H9 (cell line): ENCODE measurements around the gene KRTDAP. TPM values are rescaled to one million over a fixed set of nuclear protein-coding genes. Genes with fewer than 3 reads are reported as not detected.

Experiments
- DNase-seq: peaks from one replicate; pipeline ENCODE4 v3.0.0-alpha.2; 2017
- H2AFZ ChIP-seq: one replicate; pipeline ENCODE4 v1.6.1; 2013; ENCODE audit warnings: mild to moderate bottlenecking, low read length, control low read depth, moderate library complexity
- H2AK5ac ChIP-seq: 2 replicates; pipeline ENCODE4 v1.6.1; 2013; ENCODE audit warnings: low read length, control low read depth, mixed read lengths; ENCODE audit not compliant: insufficient read length
- H2BK120ac ChIP-seq: one replicate; pipeline ENCODE4 v1.6.1; 2013; ENCODE audit warnings: low read depth, mild to moderate bottlenecking, low read length, control low read depth, inconsistent platforms; ENCODE audit not compliant: poor library complexity, severe bottlenecking
- H2BK12ac ChIP-seq: 2 replicates; pipeline ENCODE4 v1.6.1; 2013; ENCODE audit warnings: low read length, control low read depth, mixed read lengths, low read depth; ENCODE audit not compliant: insufficient read length
- H2BK15ac ChIP-seq: 2 replicates; pipeline ENCODE4 v1.6.1; 2013; ENCODE audit warnings: low read depth, low read length, control low read depth
- H2BK20ac ChIP-seq: one replicate; pipeline ENCODE4 v1.6.1; 2013; ENCODE audit warnings: low read depth, mild to moderate bottlenecking, low read length, control low read depth, inconsistent platforms; ENCODE audit not compliant: poor library complexity, severe bottlenecking
- H2BK5ac ChIP-seq: 2 replicates; pipeline ENCODE4 v1.6.1; 2013; ENCODE audit warnings: low read length, control low read depth, mixed read lengths; ENCODE audit not compliant: insufficient read length
- H3K14ac ChIP-seq: 2 replicates; pipeline ENCODE4 v1.6.1; 2013; ENCODE audit warnings: low read length, control low read depth; ENCODE audit not compliant: insufficient read depth
- H3K18ac ChIP-seq: 2 replicates; pipeline ENCODE4 v1.6.1; 2013; ENCODE audit warnings: low read depth, mild to moderate bottlenecking, mixed read lengths, low read length, control low read depth; ENCODE audit not compliant: insufficient read length
- H3K23ac ChIP-seq: 2 replicates; pipeline ENCODE4 v1.6.1; 2013; ENCODE audit warnings: low read length, control low read depth, mixed read lengths, low read depth; ENCODE audit not compliant: insufficient read length
- H3K23me2 ChIP-seq: 2 replicates; pipeline ENCODE4 v1.6.1; 2013; ENCODE audit warnings: low read depth, mild to moderate bottlenecking, mixed read lengths, low read length, control low read depth; ENCODE audit not compliant: insufficient read length, poor library complexity, severe bottlenecking
- H3K27ac ChIP-seq: 2 replicates; pipeline ENCODE4 v1.5.1; 2013; ENCODE audit warnings: low read length, control low read depth, mixed read lengths, low read depth; ENCODE audit not compliant: insufficient read length
- H3K27me3 ChIP-seq: 2 replicates; pipeline ENCODE4 v1.6.1; 2013; ENCODE audit warnings: low read length, control low read depth, inconsistent platforms; ENCODE audit not compliant: insufficient read depth
- H3K4ac ChIP-seq: 2 replicates; pipeline ENCODE4 v1.6.1; 2013; ENCODE audit warnings: low read depth, mild to moderate bottlenecking, control low read depth, inconsistent platforms, low read length, moderate library complexity
- H3K4me1 ChIP-seq: 2 replicates; pipeline ENCODE4 v1.6.1; 2013; ENCODE audit warnings: low read length, control low read depth, inconsistent platforms; ENCODE audit not compliant: insufficient read depth
- H3K4me2 ChIP-seq: 2 replicates; pipeline ENCODE4 v1.6.1; 2013; ENCODE audit warnings: low read length, control low read depth, mixed read lengths; ENCODE audit not compliant: insufficient read length, insufficient read depth
- H3K56ac ChIP-seq: 2 replicates; pipeline ENCODE4 v1.6.1; 2013; ENCODE audit warnings: low read depth, mild to moderate bottlenecking, mixed read lengths, low read length, control low read depth; ENCODE audit not compliant: insufficient read length
- H3K79me1 ChIP-seq: 2 replicates; pipeline ENCODE4 v1.6.1; 2013; ENCODE audit warnings: low read depth, mild to moderate bottlenecking, moderate library complexity, low read length, control low read depth, inconsistent platforms; ENCODE audit not compliant: insufficient read depth, poor library complexity, severe bottlenecking
- H3K79me2 ChIP-seq: 2 replicates; pipeline ENCODE4 v1.6.1; 2013; ENCODE audit warnings: low read length, control low read depth, inconsistent platforms; ENCODE audit not compliant: insufficient read depth
- H3K9ac ChIP-seq: 2 replicates; pipeline ENCODE4 v1.6.1; 2013; ENCODE audit warnings: low read length, control low read depth, mixed read lengths; ENCODE audit not compliant: insufficient read length; ENCODE audit errors: extremely low read depth
- H3K9me3 ChIP-seq: one replicate; pipeline ENCODE4 v1.6.1; 2013; ENCODE audit warnings: low read depth, low read length, inconsistent platforms; ENCODE audit not compliant: control insufficient read depth
- H3T11ph ChIP-seq: one replicate; pipeline ENCODE4 v1.6.1; 2013; ENCODE audit warnings: mild to moderate bottlenecking, low read length, control low read depth, inconsistent platforms
- H4K20me1 ChIP-seq: one replicate; pipeline ENCODE4 v1.6.1; 2013; ENCODE audit not compliant: control insufficient read depth, insufficient read length, insufficient read depth
- H4K5ac ChIP-seq: 2 replicates; pipeline ENCODE4 v1.6.1; 2013; ENCODE audit warnings: low read depth, mild to moderate bottlenecking, mixed read lengths, low read length, control low read depth; ENCODE audit not compliant: insufficient read length
- H4K8ac ChIP-seq: replicated peaks from 2 replicates; pipeline ENCODE4 v1.6.1; 2013; ENCODE audit warnings: low read length, control low read depth, mixed read lengths, low read depth; ENCODE audit not compliant: insufficient read length
- H4K91ac ChIP-seq: 2 replicates; pipeline ENCODE4 v1.6.1; 2013; ENCODE audit warnings: low read depth, mild to moderate bottlenecking, moderate library complexity, mixed read lengths, low read length, control low read depth; ENCODE audit not compliant: insufficient read length
- H3K27ac Mint-ChIP-seq, 3 experiments: 2 replicates in 2 of 3; 3 replicates in 1 of 3; pipeline ENCODE4 v1.8.0; 2020 to 2021; ENCODE audit warnings: mixed read lengths in 3 of 3, mild to moderate bottlenecking in 1 of 3, moderate library complexity in 1 of 3
- H3K27me3 Mint-ChIP-seq: 2 replicates; pipeline ENCODE4 v1.8.0; 2021; ENCODE audit warnings: low read depth, mild to moderate bottlenecking, moderate library complexity, mixed read lengths
- H3K36me3 Mint-ChIP-seq, 3 experiments: 2 replicates in 2 of 3; 3 replicates in 1 of 3; pipeline ENCODE4 v1.8.0; 2020 to 2021; ENCODE audit warnings: low read depth in 3 of 3, mixed read lengths in 3 of 3; ENCODE audit not compliant: insufficient read depth in 1 of 3
- H3K4me1 Mint-ChIP-seq, 2 experiments: 2 replicates each; pipeline ENCODE4 v1.8.0; 2020; ENCODE audit warnings: mixed read lengths in 2 of 2
- H3K4me3 Mint-ChIP-seq, 2 experiments: 2 replicates in 1 of 2; 3 replicates in 1 of 2; pipeline ENCODE4 v1.8.0; 2020 to 2021; ENCODE audit warnings: mild to moderate bottlenecking in 2 of 2, mixed read lengths in 2 of 2, moderate library complexity in 1 of 2
- H3K9me3 Mint-ChIP-seq, 2 experiments: 2 replicates in 1 of 2; 3 replicates in 1 of 2; pipeline ENCODE4 v1.8.0; 2020; ENCODE audit warnings: mild to moderate bottlenecking in 2 of 2, mixed read lengths in 2 of 2, moderate library complexity in 1 of 2
- CTCF ChIP-seq: fragments of 200-600 bp; sonication (generic); conservative IDR thresholded peaks from 3 replicates; pipeline ENCODE4 v1.8.0; 2021; ENCODE audit warnings: antibody characterized with exemption, mild to moderate bottlenecking
- WGBS: extraction: QIAGEN DNeasy Blood & Tissue Kit; methylation state at CpG from one replicate; pipeline ENCODE4 v1.1.7; 2013; ENCODE audit warnings: missing lambda C conversion rate, low lambda C conversion rate, mixed read lengths; ENCODE audit not compliant: insufficient read length; ENCODE audit errors: extremely low coverage; 5-methylcytosine and 5-hydroxymethylcytosine counted together
- total RNA-seq: library from RNA; stranded (reverse); gene quantifications from 2 replicates; pipeline ENCODE4 v1.2.1, GENCODE V29; 2021

KRTDAP gene
- total RNA-seq, 1 experiment from 2014 or later: 0.87 TPM

- DNase-seq: no peak
- no peak overlapping the region for H3K27ac ChIP-seq
- no peaks in the 10 kb centered on the region for H3K79me1 ChIP-seq
- no peak overlapping the region for H3K4ac ChIP-seq
- no peaks in the 10 kb centered on the region for H3K27me3 ChIP-seq
- H4K20me1 ChIP-seq: peaks cover 2% of the 10 kb centered on the region
- H3K23me2 ChIP-seq: no peaks in the 10 kb centered on the region
- no peak overlapping the region for H2BK120ac ChIP-seq
- no peak overlapping the region for H3K9ac ChIP-seq
- no peak overlapping the region for H4K8ac ChIP-seq
- peaks cover 19 to 20% of the 10 kb centered on the region in 2 experiments for H3K4me1 Mint-ChIP-seq
- no peak overlapping the region for H3K4me3 Mint-ChIP-seq
- H2BK20ac ChIP-seq: no peak overlapping the region
- H3K79me2 ChIP-seq: no peaks in the 10 kb centered on the region
- no peaks in the 10 kb centered on the region for H3K9me3 ChIP-seq
- H3T11ph ChIP-seq: no peak overlapping the region
- H4K5ac ChIP-seq: no peak overlapping the region
- no peak overlapping the region; a peak in 1 of 7 replicates for H3K27ac Mint-ChIP-seq
- no peak overlapping the region for H2BK5ac ChIP-seq
- no peaks in the 10 kb centered on the region for H3K4me1 ChIP-seq
- H2AK5ac ChIP-seq: no peak overlapping the region
- WGBS: no CpG with 5 or more reads among the region's 21 CpGs
- H2BK12ac ChIP-seq: no peak overlapping the region
- H3K18ac ChIP-seq: no peak overlapping the region
- H3K14ac ChIP-seq: no peak overlapping the region
- TF ChIP-seq CTCF: no peak
- no peak overlapping the region for H4K91ac ChIP-seq
- no peak overlapping the region for H3K56ac ChIP-seq
- H2BK15ac ChIP-seq: no peak overlapping the region
- no peak overlapping the region for H2AFZ ChIP-seq
- peaks cover 41% of the 10 kb centered on the region for H3K27me3 Mint-ChIP-seq
- H3K4me2 ChIP-seq: no peak overlapping the region
- H3K23ac ChIP-seq: no peak overlapping the region
- H3K36me3 Mint-ChIP-seq: no peaks in the 10 kb centered on the region
- H3K9me3 Mint-ChIP-seq: no peaks in the 10 kb centered on the region
Observed at GRCh38 chr19:35445826-35446593, 44.3 kb downstream of the KRTDAP start.
